HG03045 (cell line): ENCODE results near the gene NCKIPSD.
A peak's percentile ranks its signal among the peaks of the same experiment; 100 is the strongest.
"Not testable (repeated sequence)": the region's sequence is repeated elsewhere in the genome, so short reads cannot be mapped to it uniquely, and the experiment has no call there.

ENCODE experiments used
- ATAC-seq: cut with Tn5 transposase; IDR thresholded peaks from one replicate; pipeline ENCODE4 v1.9.1; 2021; ENCODE audit warnings: mild to moderate bottlenecking, moderate library complexity; ENCODE audit not compliant: unreplicated experiment

Gene NCKIPSD

DNA sequence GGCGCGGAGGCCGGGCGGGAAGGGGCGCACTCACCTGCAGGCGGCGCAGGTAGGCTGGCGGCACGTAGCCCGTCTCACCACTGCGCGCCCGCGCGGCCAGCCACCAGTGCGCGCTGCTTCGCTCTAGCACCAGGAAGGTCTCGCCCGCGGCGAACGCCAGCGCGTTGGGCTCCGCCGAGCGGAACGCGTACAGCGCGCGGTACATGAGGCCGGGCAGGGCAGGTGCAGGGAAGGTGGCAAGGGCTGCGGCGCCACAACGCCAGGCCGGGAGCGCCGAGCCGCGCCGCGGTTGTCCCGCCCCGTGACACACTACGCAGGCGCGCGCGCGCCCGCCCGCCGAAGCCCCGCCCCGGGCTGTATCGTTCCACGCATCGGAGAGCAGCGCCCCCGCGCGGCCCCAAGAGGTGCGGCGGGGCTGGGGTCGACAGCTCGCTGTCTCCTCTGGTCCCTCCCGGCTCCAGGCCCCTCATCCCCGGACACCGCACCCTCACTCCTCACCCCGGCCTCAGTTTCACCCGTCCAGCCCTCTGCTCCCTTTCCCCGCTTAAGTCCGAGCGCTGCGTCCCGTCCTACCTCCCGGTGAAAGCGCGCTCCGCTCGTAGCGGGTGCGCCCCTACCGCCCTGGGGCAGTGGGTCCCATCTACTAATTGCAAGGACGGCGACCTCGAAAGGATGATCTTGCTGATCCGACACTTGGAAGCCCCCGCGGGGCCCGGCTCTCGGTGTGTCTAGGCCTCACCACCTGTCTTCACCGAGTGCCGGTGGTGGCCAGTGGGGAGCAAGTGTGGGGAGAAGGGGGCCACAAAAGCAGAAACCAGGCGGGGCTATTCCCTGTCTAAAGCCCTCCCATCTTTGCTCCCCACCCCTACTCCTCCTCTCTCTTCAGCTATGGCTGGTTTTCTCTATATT is at the start of gene NCKIPSD:
Gene NCKIPSD, minus strand, starts transcription at position 313 of the 909 bp plus-strand sequence. Its CDS starts 108 bp downstream, at position 205.
- ATAC-seq, result peak; percentile 80

DNA sequence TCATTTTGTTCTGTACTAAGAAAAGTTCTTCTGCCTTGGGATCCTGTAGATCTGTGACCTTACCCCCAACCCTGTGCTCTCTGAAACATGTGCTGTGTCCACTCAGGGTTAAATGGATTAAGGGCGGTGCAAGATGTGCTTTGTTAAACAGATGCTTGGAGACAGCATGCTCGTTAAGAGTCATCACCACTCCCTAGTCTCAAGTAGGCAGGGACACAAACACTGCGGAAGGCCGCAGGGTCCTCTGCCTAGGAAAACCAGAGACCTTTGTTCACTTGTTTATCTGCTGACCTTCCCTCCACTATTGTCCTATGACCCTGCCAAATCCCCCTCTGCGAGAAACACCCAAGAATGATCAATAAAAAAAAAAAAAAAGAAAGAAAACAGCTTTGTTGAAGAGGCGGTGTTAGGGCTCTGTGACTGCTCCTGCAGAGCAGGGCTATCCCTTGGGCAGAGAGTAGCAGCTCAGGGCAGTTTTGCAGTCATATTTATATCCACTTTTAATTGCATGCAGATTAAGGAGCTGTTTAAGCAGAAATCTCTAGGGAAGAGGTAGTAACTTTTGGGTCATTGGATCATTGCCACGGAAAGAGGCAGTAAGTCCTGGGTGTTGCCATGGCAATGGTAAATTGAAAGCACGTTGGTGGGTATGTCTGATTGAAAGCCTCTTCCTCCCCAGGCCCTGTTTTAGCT is 49.5 kb upstream of the NCKIPSD start:
- not testable (repeated sequence) for ATAC-seq

DNA sequence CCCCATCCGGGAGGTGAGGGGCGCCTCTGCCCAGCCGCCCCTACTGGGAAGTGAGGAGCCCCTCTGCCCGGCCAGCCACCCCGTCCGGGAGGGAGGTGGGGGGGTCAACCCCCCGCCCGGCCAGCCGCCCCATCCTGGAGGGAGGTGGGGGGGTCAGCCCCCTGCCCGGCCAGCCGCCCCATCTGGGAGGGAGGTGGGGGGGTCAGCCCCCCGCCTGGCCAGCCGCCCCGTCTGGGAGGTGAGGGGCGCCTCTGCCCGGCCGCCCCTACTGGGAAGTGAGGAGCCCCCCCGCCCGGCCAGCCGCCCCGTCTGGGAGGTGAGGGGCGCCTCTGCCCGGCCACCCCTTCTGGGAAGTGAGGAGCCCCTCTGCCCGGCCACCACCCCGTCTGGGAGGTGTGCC is 48.8 kb upstream of the NCKIPSD start:
- ATAC-seq, result not testable (repeated sequence)

DNA sequence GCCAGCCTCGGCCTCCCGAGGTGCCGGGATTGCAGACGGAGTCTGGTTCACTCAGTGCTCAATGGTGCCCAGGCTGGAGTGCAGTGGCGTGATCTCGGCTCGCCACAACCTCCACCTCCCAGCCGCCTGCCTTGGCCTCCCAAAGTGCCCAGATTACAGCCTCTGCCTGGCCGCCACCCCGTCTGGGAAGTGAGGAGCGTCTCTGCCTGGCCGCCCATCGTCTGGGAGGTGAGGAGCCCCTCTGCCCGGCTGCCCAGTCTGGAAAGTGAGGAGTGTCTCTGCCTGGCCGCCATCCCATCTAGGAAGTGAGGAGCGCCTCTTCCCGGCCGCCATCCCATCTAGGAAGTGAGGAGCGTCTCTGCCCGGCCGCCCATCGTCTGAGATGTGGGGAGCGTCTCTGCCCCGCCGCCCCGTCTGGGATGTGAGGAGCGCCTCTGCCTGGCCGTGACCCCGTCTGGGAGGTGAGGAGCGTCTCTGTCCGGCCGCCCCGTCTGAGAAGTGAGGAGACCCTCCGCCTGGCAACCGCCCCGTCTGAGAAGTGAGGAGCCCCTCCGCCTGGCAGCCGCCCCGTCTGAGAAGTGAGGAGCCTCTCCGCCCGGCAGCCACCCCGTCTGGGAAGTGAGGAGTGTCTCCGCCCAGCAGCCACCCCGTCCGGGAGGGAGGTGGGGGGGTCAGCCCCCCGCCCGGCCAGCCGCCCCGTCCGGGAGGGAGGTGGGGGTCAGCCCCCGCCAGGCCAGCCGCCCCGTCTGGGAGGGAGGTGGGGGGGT is 48.2 kb upstream of the NCKIPSD start:
- not testable (repeated sequence) for ATAC-seq

DNA sequence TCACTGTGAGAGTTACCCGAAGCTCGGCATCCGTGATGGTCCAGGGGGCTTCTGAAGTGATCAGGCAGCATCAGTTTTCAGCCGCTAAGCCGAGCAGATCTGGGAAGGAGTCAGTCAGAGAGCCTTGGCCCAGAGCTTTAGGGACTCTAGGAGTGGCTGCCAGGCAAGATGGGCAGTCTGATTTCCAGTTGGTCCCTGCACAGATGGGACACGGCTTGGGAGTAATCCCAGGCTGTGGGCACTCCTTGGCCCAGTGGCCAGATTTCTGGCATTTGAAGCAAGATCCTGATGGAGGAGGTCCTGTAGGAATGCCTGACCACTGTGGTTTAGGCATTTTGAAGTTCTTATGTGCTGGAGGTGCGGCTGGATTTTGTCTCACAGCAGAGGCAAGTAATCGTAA is 41.8 kb upstream of the NCKIPSD start:
- no peak for ATAC-seq

DNA sequence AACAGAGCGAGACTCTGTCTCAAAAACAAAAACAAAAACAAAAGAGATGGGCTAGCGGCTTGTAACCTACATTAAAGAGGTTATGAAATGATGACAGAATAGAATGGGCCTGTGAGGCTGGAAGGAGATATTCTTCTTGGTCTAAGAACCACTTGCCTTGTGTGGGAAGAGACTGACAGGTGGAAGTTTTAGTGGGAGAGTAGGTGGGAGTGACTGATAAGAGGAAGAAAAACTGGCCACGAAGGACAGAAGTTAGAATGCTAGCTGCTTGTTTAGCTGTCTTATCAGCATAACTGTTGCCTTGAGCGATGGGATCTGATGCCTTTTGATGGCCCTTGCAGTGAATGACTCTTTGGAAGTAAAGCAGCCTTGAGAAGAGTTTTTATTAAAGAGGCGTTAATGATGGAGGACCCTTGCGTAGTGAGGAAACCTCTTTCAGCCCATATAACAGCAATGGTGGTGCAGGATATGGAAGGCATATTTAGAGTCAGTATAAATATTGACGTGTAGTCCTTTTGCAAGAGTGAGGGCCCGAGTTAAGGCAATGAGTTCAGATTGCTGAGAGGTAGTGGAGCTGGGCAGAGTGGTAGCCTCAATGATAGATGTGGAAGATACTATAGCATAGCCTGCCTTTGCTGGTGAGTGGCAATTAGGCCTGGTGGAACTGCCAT is 39.6 kb upstream of the NCKIPSD start:
- ATAC-seq, result not testable (repeated sequence)

DNA sequence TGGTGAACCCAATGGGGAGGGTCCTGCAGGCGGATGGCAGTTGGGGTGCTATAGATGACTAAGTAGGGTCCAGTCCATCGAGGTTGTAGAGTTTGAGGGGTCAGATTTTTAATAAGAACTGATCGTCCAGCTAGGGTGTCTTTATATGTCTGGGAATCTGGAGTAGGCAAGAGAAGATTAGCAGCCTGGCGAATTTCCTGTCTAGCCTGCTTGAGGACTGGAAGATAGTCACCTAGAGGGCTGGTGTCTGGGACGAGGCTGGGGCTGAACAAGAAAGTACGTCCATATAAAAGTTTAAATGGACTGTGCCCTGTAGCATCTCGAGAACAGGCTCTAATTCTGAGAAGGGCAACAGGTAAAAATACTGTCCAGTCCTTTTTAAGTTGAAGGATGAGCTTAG is 38.0 kb upstream of the NCKIPSD start:
- no peak for ATAC-seq

DNA sequence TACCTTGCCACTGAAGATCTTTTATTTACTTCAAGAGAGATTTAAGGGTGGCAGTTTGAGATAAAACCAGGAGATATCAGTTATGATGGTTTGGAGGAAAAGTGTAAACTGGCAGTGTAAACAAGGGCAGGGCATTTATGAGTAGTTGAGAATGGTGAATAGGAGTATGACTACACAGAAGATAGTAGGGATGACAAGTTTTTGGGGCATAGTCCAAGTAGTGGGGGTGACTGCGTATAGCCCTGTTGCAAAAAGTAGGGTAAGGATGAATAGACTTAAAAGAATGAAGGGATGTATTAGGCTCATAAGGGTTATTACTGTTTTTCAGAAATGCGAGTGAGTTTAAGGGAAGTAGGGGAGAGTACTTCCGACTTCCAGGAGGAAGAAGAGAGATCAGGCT is 37.6 kb upstream of the NCKIPSD start:
- not testable (repeated sequence) for ATAC-seq

DNA sequence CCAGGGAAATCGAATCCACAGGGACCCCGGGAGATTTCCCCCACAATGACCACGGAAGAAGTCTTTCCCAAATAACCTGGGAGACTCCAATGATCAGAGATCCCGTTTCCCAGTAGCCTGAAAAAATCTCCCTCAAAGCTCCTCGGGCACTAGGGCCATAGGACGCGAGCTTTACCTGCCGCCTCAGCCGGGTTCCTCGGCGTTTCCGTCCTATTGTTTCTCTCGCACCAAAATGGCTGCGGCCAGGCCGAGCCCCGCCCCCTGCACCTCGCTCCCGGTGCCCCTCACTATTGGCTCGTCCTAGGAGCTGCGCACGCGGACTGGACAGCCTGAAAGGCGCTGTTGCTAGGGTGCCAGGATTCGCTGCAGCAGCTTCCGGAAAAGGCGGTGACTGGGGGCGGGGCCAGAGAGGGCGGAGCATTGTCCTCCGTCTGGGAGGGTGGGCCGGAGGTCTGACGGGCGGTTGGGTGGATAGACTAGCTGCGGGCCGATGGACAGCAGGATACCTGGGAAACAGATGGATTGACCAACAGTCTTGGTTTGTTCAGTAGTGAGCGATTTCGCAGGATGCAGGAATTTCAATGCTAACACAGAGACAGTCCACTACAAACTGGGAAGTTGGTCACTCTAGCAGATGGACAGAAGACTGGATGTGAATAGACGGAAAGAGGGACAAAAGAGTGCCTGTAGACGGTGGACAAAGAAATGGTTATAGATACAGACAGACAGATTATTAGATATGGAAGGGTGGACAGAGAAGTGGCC is 31.4 kb upstream of the NCKIPSD start, which contains the start of gene IP6K2:
Gene IP6K2, minus strand, starts transcription at position 240 of the 765 bp plus-strand sequence. CDS start 21,930 bp downstream, outside the sequence.
- peak; percentile 97 for ATAC-seq

DNA sequence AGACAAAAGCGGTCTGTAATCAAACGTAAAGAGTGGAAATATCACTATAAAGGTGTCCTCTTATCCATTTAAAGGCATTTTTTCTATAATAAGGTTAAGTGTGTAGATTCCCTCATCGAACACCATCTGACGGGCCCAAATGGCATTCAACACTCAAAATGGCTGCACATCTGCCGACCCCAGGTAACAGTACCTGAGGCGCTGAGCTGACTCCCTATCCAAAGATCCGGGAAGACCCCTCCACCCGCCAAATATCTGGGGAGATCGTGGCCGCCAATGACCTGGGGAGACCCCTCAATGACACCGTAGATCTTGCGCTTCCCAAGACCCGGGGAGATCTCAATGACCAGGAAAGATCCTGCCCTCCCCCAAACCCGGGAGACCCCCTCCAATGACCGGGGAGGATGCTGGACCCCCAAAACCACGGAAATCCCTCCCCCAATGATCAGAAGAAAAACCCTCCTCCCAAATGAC is 30.8 kb upstream of the NCKIPSD start:
- no peak for ATAC-seq

DNA sequence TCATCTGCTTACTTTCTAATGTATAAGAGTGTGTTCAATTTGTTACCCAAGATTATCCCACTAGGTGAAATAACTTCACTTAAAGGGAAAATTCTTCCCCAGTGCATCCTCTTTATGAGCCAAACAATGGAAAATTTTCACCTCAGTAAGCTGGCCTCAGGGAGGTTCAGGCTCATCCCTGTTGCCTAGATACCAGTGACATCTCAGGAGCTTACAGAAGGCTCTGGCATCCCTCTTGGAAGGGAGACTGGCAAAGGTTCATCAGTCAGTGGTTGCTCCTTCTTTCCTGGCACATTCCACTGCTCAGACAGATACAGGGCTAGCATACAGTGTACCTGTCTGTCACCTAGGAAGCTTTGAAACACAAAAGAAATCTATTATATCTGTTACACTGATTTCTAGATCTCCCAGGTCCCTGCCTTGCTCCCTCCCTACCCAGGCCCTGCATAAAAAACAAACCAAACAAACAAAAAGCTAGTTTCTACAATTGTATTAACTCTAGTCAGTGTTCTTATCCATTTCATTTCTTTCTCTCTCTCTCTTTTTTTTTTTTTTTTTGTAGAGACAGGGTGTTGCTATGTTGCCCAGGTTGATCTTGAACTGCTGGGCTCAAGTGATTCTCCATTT is 29.6 kb upstream of the NCKIPSD start:
- ATAC-seq, result no peak

DNA sequence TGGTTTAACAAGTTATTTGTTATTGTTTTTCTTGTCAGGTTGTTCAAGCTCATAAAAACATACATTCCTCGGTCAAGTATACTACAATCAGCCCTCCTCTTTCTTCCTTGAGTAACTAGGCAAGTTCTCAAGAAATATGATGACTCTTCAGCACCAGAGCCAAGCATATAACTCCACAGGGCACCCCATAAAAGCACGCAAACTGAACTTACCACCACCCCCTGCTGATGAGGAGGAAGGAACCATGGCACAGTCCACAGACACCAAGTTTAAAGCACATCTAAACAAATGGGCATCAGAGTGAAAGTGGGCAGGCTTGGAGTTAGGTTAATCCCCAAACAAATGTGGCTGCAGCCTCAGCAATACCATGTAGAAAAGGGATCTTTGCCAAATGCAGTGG is 26.0 kb upstream of the NCKIPSD start:
- no peak for ATAC-seq

DNA sequence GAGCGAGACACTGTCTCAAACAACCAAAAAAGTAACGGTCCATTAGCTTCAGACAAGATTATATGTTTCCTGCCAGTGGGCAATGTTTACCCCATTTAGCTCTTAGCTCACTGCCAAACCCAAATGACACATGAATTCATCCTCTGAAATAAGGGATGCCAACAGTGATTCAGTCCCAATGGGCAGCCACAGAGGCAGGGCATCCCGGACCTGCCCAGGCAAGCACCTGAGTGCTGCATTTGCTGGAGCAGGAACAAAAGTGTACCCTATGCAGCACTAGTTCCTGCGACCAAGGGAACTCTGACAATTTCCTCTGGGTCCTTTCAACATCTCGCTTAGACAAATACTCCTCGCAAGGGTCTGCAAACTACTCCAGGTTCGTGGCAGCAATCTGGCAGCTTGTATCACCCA is 23.3 kb upstream of the NCKIPSD start:
- no peak for ATAC-seq

DNA sequence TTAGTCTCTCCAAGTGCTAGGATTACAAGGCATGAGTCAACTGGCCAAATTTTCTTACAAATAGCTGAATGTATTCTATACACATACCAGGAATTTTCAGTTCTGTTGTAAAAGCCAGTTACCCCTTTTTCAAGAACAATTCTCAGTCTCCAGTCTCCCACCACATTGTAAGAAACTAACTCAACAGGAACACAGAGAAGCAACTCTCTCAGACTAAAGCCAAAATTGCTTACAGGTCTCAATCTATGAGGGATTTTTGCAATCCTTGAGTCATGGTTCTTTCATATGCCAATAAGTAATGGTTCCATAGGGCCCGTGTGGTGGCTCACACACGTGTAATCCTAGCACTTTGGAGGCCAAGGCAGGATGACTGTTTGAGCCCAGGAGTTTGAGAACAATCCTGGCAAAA is 22.8 kb upstream of the NCKIPSD start:
- ATAC-seq, result no peak

DNA sequence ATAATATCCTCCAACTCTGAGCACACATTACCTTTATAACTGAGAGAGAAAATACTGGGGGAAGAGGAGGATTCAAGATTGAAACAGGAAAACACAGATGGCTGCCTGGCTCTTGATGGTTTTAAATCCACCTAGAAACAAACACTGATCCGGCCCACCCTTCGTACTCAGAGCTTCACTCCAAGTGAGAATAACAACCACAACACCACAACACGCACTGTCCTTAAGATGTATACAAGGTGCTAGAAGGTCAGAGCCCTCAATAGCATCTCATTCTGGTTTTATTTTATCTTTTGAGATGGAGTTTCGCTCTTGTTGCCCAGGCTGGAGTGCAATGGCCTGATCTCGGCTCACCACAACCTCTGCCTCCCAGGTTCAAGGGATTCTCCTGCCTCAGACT is 21.4 kb upstream of the NCKIPSD start:
- no peak for ATAC-seq

DNA sequence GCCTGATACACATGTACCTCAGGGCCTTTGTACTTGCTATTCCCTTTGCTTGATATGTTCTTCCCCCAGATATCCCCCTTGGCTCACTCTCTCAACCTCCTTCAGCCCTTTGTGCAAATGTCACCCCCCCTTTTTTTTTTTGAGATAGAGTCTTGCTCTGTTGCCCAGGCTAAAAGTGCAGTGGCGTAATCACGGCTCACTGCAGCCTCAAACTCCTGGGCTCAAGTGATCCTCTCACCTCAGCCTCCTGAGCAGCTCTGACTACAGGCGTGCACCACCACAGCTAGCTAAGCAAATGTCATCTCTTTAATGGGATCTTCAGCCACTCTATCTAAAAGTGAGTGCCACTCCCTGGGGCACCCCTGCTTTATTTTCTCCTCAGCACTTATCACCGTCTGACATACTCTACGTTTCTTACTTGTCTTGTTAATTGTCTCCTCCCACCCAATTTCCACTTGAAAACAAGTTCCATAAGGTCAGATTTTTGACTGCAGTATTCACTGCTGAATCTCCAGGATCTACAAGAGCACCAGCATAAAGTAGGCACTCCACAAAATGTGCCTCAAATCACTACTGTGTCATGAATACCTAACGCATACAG is 16.7 kb upstream of the NCKIPSD start:
- no peak for ATAC-seq

DNA sequence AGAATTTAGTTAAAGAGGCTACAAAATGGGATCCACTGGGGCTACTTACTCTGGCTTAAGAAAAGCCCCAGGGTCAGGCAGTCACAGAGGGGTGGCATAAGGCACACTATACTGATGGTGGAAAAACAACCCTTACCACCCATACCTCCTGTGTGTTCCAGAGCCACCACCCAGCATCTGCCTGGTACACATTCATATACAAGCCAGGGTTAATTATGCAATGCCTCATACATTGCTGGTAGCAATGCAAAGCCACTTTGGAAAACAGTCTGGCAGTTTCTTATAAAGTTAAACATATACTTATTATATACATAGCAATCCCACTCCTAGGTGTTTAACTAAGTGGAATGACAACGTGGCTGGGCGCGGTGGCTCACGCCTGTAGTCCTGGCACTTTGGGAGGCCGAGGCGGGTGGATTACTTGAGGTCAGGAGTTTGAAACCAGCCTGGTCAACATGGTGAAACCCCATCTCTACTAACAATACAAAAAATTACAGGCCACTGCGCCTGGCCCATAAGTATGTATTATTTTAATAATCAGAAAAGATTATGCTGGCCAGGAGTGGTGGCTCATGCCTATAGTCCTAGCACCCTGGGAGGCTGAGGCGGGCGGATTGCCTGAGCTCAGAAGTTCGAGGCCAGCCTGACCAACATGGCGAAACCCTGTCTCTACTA is 15.2 kb upstream of the NCKIPSD start:
- ATAC-seq, result no peak

DNA sequence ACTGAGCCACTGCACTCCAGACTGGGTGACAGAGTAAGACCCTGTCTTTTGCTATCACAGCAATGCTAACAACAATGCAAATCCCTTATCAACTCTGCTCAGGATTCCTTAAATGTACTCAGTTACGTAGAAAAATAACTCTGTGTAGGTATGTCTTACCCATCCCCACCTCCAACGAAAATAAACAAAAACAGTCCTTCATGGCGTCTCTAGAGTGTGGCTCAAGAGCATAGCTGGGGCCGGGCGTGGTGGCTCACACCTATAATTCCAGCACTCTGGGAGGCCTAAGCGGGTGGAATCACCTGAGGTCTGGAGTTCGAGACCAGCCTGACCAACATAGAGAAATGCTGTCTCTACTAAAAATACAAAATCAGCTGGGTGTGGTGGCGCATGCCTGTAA is 13.2 kb upstream of the NCKIPSD start:
- ATAC-seq, result no peak
